Hepatocyte (in vitro differentiated cells): ENCODE data around the gene PMEPA1.

ENCODE experiments used
- CTCF ChIP-seq: fragments of 200-600 bp; sonication (generic); IDR thresholded peaks from 2 replicates; pipeline ENCODE4 v1.5.1; 2016; ENCODE audit warnings: antibody characterized with exemption, mild to moderate bottlenecking; ENCODE audit not compliant: poor library complexity
- EZH2phosphoT487 ChIP-seq: fragments of 200-600 bp; sonication (generic); IDR thresholded peaks from one replicate; pipeline ENCODE4 v1.6.1; 2018; ENCODE audit warnings: antibody characterized with exemption, mild to moderate bottlenecking, low read depth, moderate library complexity; ENCODE audit not compliant: unreplicated experiment, severe bottlenecking

- TF ChIP-seq CTCF: no peak
- no peak for TF ChIP-seq EZH2phosphoT487
Measured at GRCh38 chr20:57654998-57655808, 54.6 kb downstream of the PMEPA1 start.
